RWPE2 (cell line): ENCODE results near the gene STAP2.

Experiments
- ATAC-seq: fragments of 200-7000 bp; cut with Tn5 transposase; 3 replicates; pipeline ENCODE4 v1.9.1; 2021; ENCODE audit warnings: low read depth
- DNase-seq: peaks from one replicate; pipeline ENCODE4 v3.0.0-alpha.2; 2020; ENCODE audit warnings: low spot score
- H3K27ac ChIP-seq: fragments of 450-650 bp; 2 replicates; pipeline ENCODE4 v1.5.1; 2017; ENCODE audit warnings: mild to moderate bottlenecking; ENCODE audit not compliant: poor library complexity, severe bottlenecking
- H3K27me3 ChIP-seq: fragments of 250-450 bp; sonication (Bioruptor Pico); 2 replicates; pipeline ENCODE4 v1.5.1; 2021; ENCODE audit warnings: mild to moderate bottlenecking, moderate library complexity; ENCODE audit not compliant: insufficient read depth, poor library complexity, severe bottlenecking
- H3K36me3 ChIP-seq: fragments of 250-450 bp; sonication (Bioruptor Pico); 2 replicates; pipeline ENCODE4 v1.5.1; 2020; ENCODE audit warnings: low read depth, mild to moderate bottlenecking, moderate library complexity
- H3K4me1 ChIP-seq: fragments of 250-450 bp; sonication (Bioruptor Pico); 2 replicates; pipeline ENCODE4 v1.5.1; 2021; ENCODE audit warnings: mild to moderate bottlenecking, moderate library complexity; ENCODE audit not compliant: insufficient read depth, poor library complexity, severe bottlenecking
- H3K4me3 ChIP-seq: fragments of 250-450 bp; sonication (Bioruptor Pico); 2 replicates; pipeline ENCODE4 v1.5.1; 2021; ENCODE audit warnings: mild to moderate bottlenecking, moderate library complexity; ENCODE audit not compliant: severe bottlenecking
- H3K9me3 ChIP-seq: fragments of 250-450 bp; sonication (Bioruptor Pico); 2 replicates; pipeline ENCODE4 v1.5.1; 2021; ENCODE audit warnings: mild to moderate bottlenecking, moderate library complexity; ENCODE audit not compliant: severe bottlenecking
- CTCF ChIP-seq: fragments of 450-650 bp; IDR thresholded peaks from one replicate; pipeline ENCODE4 v1.5.1; 2017; ENCODE audit warnings: mild to moderate bottlenecking, moderate library complexity; ENCODE audit not compliant: poor library complexity, severe bottlenecking

STAP2 gene

GRCh38 chr19:4362831-4363545, 24.4 kb upstream of the STAP2 start:
- Histone ChIP-seq H3K27ac (no peak overlapping the region), H3K36me3 (peaks cover 59% of the 10 kb centered on the region), H3K4me3 (no peak overlapping the region), H3K4me1 (no peaks in the 10 kb centered on the region), H3K27me3 (no peaks in the 10 kb centered on the region), H3K9me3 (no peaks in the 10 kb centered on the region)
- ATAC-seq (peak; percentile 44), DNase-seq (peak; percentile 66)
- TF ChIP-seq CTCF = peak; percentile 30

- Histone ChIP-seq H3K4me3 (no peak overlapping the region), H3K27ac (no peak overlapping the region), H3K36me3 (peaks cover 54% of the 10 kb centered on the region), H3K9me3 (no peaks in the 10 kb centered on the region), H3K27me3 (no peaks in the 10 kb centered on the region), H3K4me1 (no peaks in the 10 kb centered on the region)
- no peak for TF ChIP-seq CTCF
- DNase-seq (peak; percentile 45), ATAC-seq (no peak)
These were observed 23.6 kb upstream of the STAP2 start for GRCh38 chr19:4362101-4362828.

- Histone ChIP-seq H3K4me1 (no peaks in the 10 kb centered on the region), H3K27ac (no peak overlapping the region), H3K4me3 (no peak overlapping the region), H3K27me3 (no peaks in the 10 kb centered on the region), H3K9me3 (no peaks in the 10 kb centered on the region), H3K36me3 (peaks cover 54% of the 10 kb centered on the region)
- ATAC-seq (no peak), DNase-seq (peak; percentile 50)
- no peak for TF ChIP-seq CTCF
These were observed 22.8 kb upstream of the STAP2 start for GRCh38 chr19:4361152-4362046.

- DNase-seq (peak; percentile 56), ATAC-seq (no peak)
- Histone ChIP-seq H3K4me1 (no peaks in the 10 kb centered on the region), H3K27me3 (no peaks in the 10 kb centered on the region), H3K36me3 (peaks cover 49% of the 10 kb centered on the region), H3K4me3 (no peak overlapping the region), H3K9me3 (no peaks in the 10 kb centered on the region), H3K27ac (no peak overlapping the region)
- TF ChIP-seq CTCF = no peak
These were observed 22.1 kb upstream of the STAP2 start for GRCh38 chr19:4360641-4361151.
